CD4-positive, CD25-positive, alpha-beta regulatory T cell (primary cell): Measurements from ENCODE around the gene DENND2A. TPM values are rescaled to one million over a fixed set of nuclear protein-coding genes. Genes with fewer than 3 reads are reported as not detected.
"Not testable (repeated sequence)": the region's sequence is repeated elsewhere in the genome, so short reads cannot be mapped to it uniquely, and the experiment has no call there.

ENCODE experiments used
- ATAC-seq, 2 donors: fragments of 150-1000 bp; cut with Tn5 transposase; one replicate each; pipeline ENCODE4 v1.10.0; 2021; ENCODE audit warnings: low read depth in 2 of 2, moderate number of reproducible peaks in 2 of 2, moderate library complexity in 1 of 2
- DNase-seq, 3 donors: peaks; one replicate each; pipeline versions ENCODE4 v3.0.0 to v3.0.0-alpha.2; 2012 to 2022; ENCODE audit warnings: mixed read lengths in 1 of 3
- H3K27ac ChIP-seq: one replicate; pipeline ENCODE4 v1.7.0; 2013; ENCODE audit warnings: mild to moderate bottlenecking, low read length; ENCODE audit not compliant: insufficient read depth, poor library complexity, severe bottlenecking
- H3K27me3 ChIP-seq: one replicate; pipeline ENCODE4 v1.7.0; 2013; ENCODE audit warnings: low read length; ENCODE audit not compliant: control insufficient read depth, insufficient read depth
- H3K36me3 ChIP-seq: one replicate; pipeline ENCODE4 v1.7.0; 2013; ENCODE audit warnings: mild to moderate bottlenecking, low read length, moderate library complexity; ENCODE audit not compliant: control insufficient read depth, insufficient read depth
- H3K4me1 ChIP-seq: 2 replicates; pipeline ENCODE4 v1.7.0; 2013; ENCODE audit warnings: mild to moderate bottlenecking, low read length; ENCODE audit not compliant: insufficient read depth, control insufficient read depth, poor library complexity, severe bottlenecking
- H3K4me3 ChIP-seq: one replicate; pipeline ENCODE4 v1.7.0; 2013; ENCODE audit warnings: low read depth, mild to moderate bottlenecking, low read length, moderate library complexity
- H3K9me3 ChIP-seq, 2 experiments: 1 replicate in 1 of 2; 2 replicates in 1 of 2; pipeline ENCODE4 v1.7.0; 2013; ENCODE audit warnings: low read length in 2 of 2, mild to moderate bottlenecking in 1 of 2, moderate library complexity in 1 of 2; ENCODE audit not compliant: control insufficient read depth in 2 of 2
- H3K27ac Mint-ChIP-seq, 3 donors: one replicate each; pipeline ENCODE4 v1.8.0; 2020 to 2022; ENCODE audit warnings: mild to moderate bottlenecking in 3 of 3, mixed read lengths in 3 of 3, moderate library complexity in 2 of 3
- H3K27me3 Mint-ChIP-seq: one replicate; pipeline ENCODE4 v1.8.0; 2022; ENCODE audit warnings: mild to moderate bottlenecking, mixed read lengths
- H3K36me3 Mint-ChIP-seq: one replicate; pipeline ENCODE4 v1.8.0; 2020; ENCODE audit warnings: mixed read lengths
- H3K4me1 Mint-ChIP-seq, 4 donors: one replicate each; pipeline ENCODE4 v1.8.0; 2020 to 2022; ENCODE audit warnings: mixed read lengths in 4 of 4, mild to moderate bottlenecking in 1 of 4
- H3K4me3 Mint-ChIP-seq, 4 donors: one replicate each; pipeline ENCODE4 v1.8.0; 2020 to 2022; ENCODE audit warnings: mild to moderate bottlenecking in 4 of 4, mixed read lengths in 4 of 4, moderate library complexity in 3 of 4
- H3K9me3 Mint-ChIP-seq, 7 donors: one replicate each; pipeline ENCODE4 v1.8.0; 2020 to 2022; ENCODE audit warnings: mixed read lengths in 7 of 7, mild to moderate bottlenecking in 3 of 7, moderate library complexity in 2 of 7
- polyA plus RNA-seq, 4 donors: library from polyadenylated mRNA; unstranded; fragments of 300-500 nt; fragmentation: Illumina TruSeq; gene quantifications; one replicate each; pipeline ENCODE4 v1.2.3, GENCODE V29; 2021
- total RNA-seq: library from RNA; stranded (reverse); gene quantifications from one replicate; pipeline ENCODE4 v1.2.3, GENCODE V29; 2022

DENND2A gene
- total and polyA plus RNA-seq, 5 donors from 2014 or later: not detected

- Histone ChIP-seq H3K27me3 (no peaks in the 10 kb centered on the region), H3K36me3 (no peaks in the 10 kb centered on the region), H3K9me3 (no peaks in the 10 kb centered on the region), H3K4me3 (peak overlapping the region; percentile 69), H3K4me1 (peaks cover 22% of the 10 kb centered on the region), H3K27ac (no peak overlapping the region)
- Mint-ChIP-seq H3K4me1 (peaks cover 0 to 43% (median 29%) of the 10 kb centered on the region in 4 donors), H3K27me3 (peaks cover 16% of the 10 kb centered on the region), H3K9me3 (no peaks in the 10 kb centered on the region), H3K4me3 (peak overlapping the region; percentile 80 to 84 (median 82)), H3K27ac (peak overlapping the region in 2 of 3 donors; percentile 76 to 78), H3K36me3 (no peaks in the 10 kb centered on the region)
- no peak for DNase-seq
- no peak for ATAC-seq
These were observed 31.4 kb upstream of the DENND2A start for GRCh38 chr7:140671966-140672365.

DNA sequence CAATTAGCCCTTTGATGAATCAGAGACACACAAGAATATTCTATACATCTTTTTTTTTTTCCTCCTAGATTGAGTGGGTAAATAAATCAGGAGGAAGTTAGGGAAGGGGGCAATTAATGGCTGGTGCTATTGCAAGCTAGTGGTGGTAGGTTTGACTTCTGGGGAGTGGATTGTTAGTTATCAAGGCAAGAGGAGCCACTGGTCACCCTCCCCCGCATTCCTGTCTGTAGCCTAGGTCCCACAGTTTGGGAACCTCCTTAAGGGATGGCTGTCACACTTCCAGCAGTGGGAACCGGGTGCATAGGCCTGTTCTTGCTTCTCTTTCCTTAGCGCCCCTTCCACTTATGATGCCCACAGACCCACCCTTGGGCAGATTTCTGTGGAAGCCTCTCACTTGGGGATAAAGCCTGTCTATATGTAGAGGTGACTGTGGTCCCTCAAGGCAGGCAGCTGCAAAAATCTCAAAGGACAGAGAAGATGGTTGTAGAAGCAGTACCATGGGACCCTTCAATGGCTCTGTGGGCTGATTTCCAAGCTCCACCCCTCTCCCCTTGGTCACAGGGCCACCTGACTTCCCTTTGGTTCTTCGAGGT lies 29.8 kb upstream of the DENND2A start:
- Histone ChIP-seq H3K9me3 (no peaks in the 10 kb centered on the region), H3K4me3 (no peak overlapping the region), H3K27me3 (no peaks in the 10 kb centered on the region), H3K27ac (no peak overlapping the region), H3K4me1 (peaks cover 22% of the 10 kb centered on the region), H3K36me3 (no peaks in the 10 kb centered on the region)
- peaks cover 21% of the 10 kb centered on the region for H3K27me3 Mint-ChIP-seq
- H3K4me1 Mint-ChIP-seq: peaks cover 0 to 32% (median 20%) of the 10 kb centered on the region in 4 donors
- H3K9me3 Mint-ChIP-seq: peaks cover 0 to 2% (median 0%) of the 10 kb centered on the region in 7 donors
- no peaks in the 10 kb centered on the region for H3K36me3 Mint-ChIP-seq
- H3K4me3 Mint-ChIP-seq: peak overlapping the region; percentile 21 to 80 (median 43)
- no peak for ATAC-seq
- DNase-seq: no peak
- H3K27ac Mint-ChIP-seq: peak overlapping the region in 1 of 3 donors; percentile 56

DNA sequence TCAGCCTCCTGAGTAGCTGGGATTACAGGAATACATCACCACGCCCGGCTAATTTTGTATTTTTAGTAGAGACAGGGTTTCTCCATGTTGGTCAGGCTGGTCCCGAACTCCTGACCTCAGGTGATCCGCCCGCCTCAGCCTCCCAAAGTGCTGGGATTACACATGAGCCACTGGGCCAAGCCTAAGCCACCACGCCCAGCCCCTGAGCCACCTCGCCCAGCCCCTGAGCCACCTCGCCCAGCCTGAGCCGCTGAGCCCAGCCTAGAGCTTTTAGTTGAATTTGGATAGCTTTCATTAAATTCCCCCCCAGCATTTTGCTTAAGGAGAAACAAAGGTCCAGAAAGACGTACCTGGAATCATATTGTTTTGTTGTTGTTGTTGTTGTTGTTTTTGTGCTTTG lies 29.2 kb upstream of the DENND2A start:
- Mint-ChIP-seq H3K4me3 (peak overlapping the region in 2 of 4 donors; percentile 53 to 80), H3K4me1 (peaks cover 0 to 26% (median 16%) of the 10 kb centered on the region in 4 donors), H3K27me3 (peaks cover 22% of the 10 kb centered on the region)
- H3K27ac Mint-ChIP-seq, ATAC-seq, H3K27me3 ChIP-seq, H3K36me3 ChIP-seq, H3K9me3 Mint-ChIP-seq, H3K36me3 Mint-ChIP-seq, H3K4me3 ChIP-seq, H3K27ac ChIP-seq, DNase-seq, H3K9me3 ChIP-seq: not testable (repeated sequence)
- H3K4me1 ChIP-seq: peaks cover 22% of the 10 kb centered on the region

DNA sequence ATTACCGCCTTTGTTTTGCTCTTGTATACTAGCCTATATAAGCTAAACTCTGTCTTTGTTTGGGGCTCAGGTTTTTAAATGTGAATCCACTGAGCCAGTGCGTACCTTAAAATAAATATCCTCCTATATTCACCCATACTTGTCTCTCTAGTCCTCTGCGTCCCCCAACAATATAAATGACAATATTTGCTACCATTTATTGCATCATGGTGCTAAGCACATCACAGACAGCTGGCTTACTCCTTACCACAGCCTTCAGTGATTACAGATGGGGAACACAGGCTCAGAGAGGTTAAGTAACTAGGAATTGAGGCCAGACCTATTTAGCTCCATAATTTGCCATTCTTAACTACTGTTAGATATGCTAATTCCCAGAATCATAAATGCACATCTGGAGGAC lies 28.7 kb upstream of the DENND2A start:
- no peak for ATAC-seq
- Mint-ChIP-seq H3K27me3 (peaks cover 28% of the 10 kb centered on the region), H3K4me3 (peak overlapping the region in 2 of 4 donors; percentile 2 to 54)

GRCh38 chr7:140668641-140669040 lies 28.0 kb upstream of the DENND2A start:
- no peak overlapping the region for H3K27ac Mint-ChIP-seq
- H3K9me3 Mint-ChIP-seq: peaks cover 0 to 3% (median 0%) of the 10 kb centered on the region in 7 donors

More for the DNA sequence above, 28.7 kb upstream of the DENND2A start:
- no peak for DNase-seq
- Histone ChIP-seq H3K4me1 (peaks cover 19% of the 10 kb centered on the region), H3K36me3 (no peaks in the 10 kb centered on the region), H3K27ac (no peak overlapping the region), H3K27me3 (no peaks in the 10 kb centered on the region), H3K4me3 (no peak overlapping the region), H3K9me3 (no peaks in the 10 kb centered on the region)
- no peaks in the 10 kb centered on the region for H3K36me3 Mint-ChIP-seq
- H3K4me1 Mint-ChIP-seq: peaks cover 0 to 21% (median 12%) of the 10 kb centered on the region in 4 donors
- no peak overlapping the region for H3K27ac Mint-ChIP-seq
- H3K9me3 Mint-ChIP-seq: peaks cover 0 to 3% (median 0%) of the 10 kb centered on the region in 7 donors

GRCh38 chr7:140667476-140667875 lies 26.9 kb upstream of the DENND2A start:
- peaks cover 0 to 4% (median 0%) of the 10 kb centered on the region in 7 donors for H3K9me3 Mint-ChIP-seq
- peaks cover 31% of the 10 kb centered on the region for H3K27me3 Mint-ChIP-seq
- H3K4me3 ChIP-seq: no peak overlapping the region
- no peaks in the 10 kb centered on the region for H3K36me3 ChIP-seq
- peaks cover 0 to 10% (median 5%) of the 10 kb centered on the region in 4 donors for H3K4me1 Mint-ChIP-seq
- DNase-seq (no peak), ATAC-seq (no peak)
- H3K9me3 ChIP-seq: no peaks in the 10 kb centered on the region
- peaks cover 4% of the 10 kb centered on the region for H3K4me1 ChIP-seq
- no peak overlapping the region for H3K27ac ChIP-seq
- no peaks in the 10 kb centered on the region for H3K27me3 ChIP-seq
- H3K4me3 Mint-ChIP-seq: no peak overlapping the region
- H3K27ac Mint-ChIP-seq: no peak overlapping the region
- no peaks in the 10 kb centered on the region for H3K36me3 Mint-ChIP-seq

More at GRCh38 chr7:140668641-140669040, 28.0 kb upstream of the DENND2A start:
- H3K4me1 Mint-ChIP-seq: peaks cover 0 to 14% (median 7%) of the 10 kb centered on the region in 4 donors
- no peak overlapping the region for H3K27ac ChIP-seq
- no peak for ATAC-seq
- H3K27me3 ChIP-seq: no peaks in the 10 kb centered on the region
- H3K27me3 Mint-ChIP-seq: peaks cover 31% of the 10 kb centered on the region
- H3K4me1 ChIP-seq: peaks cover 12% of the 10 kb centered on the region
- H3K4me3 Mint-ChIP-seq: no peak overlapping the region
- H3K36me3 Mint-ChIP-seq: no peaks in the 10 kb centered on the region
- H3K9me3 ChIP-seq: no peaks in the 10 kb centered on the region
- no peak for DNase-seq
- H3K4me3 ChIP-seq: no peak overlapping the region
- no peaks in the 10 kb centered on the region for H3K36me3 ChIP-seq

DNA sequence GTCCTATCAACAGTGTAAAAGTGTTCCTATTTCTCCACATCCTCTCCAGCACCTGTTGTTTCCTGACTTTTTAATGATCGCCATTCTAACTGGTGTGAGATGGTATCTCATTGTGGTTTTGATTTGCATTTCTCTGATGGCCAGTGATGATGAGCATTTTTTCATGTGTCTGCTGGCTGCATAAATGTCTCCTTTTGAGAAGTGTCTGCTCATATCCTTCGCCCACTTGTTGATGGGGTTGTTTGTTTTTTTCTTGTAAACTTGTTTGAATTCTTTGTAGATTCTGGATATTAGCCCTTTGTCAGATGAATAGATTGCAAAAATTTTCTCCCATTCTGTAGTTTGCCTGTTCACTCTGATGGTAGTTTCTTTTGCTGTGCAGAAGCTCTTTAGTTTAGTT lies 22.3 kb upstream of the DENND2A start:
- H3K27ac Mint-ChIP-seq: not testable (repeated sequence)

DNA sequence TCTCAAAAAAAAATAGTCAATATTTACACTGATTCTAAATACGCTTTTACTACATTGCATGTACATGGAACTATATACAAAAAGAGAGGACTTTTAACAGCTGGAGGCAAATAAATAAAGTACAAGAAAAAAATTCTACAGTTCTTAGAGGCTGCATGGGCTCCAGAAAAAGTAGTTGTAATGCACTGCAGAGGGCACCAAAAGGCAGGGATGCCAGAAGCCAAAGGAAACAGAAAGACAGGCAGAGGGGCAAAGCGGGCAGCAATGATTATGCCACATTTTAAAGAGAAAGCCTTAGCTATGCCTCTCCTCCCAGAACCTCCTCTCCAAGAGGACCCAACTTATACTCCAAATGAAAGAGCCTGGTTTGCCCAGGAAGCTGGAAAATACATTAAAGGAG lies 20.5 kb upstream of the DENND2A start:
- H3K27ac Mint-ChIP-seq: no peak overlapping the region
- Histone ChIP-seq H3K9me3 (no peaks in the 10 kb centered on the region), H3K27me3 (no peaks in the 10 kb centered on the region), H3K4me1 (peaks cover 8% of the 10 kb centered on the region), H3K36me3 (no peaks in the 10 kb centered on the region), H3K27ac (no peak overlapping the region), H3K4me3 (no peak overlapping the region)
- H3K4me3 Mint-ChIP-seq: no peak overlapping the region
- H3K27me3 Mint-ChIP-seq: peaks cover 39% of the 10 kb centered on the region
- ATAC-seq (no peak), DNase-seq (no peak)
- no peaks in the 10 kb centered on the region for H3K36me3 Mint-ChIP-seq
- H3K9me3 Mint-ChIP-seq: peaks cover 0 to 6% (median 0%) of the 10 kb centered on the region in 7 donors
- H3K4me1 Mint-ChIP-seq: peaks cover 0 to 12% (median 8%) of the 10 kb centered on the region in 4 donors

More for the DNA sequence above, 22.3 kb upstream of the DENND2A start:
- not testable (repeated sequence) for H3K4me1 Mint-ChIP-seq, DNase-seq, H3K36me3 Mint-ChIP-seq, ATAC-seq, H3K9me3 ChIP-seq, H3K4me1 ChIP-seq, H3K36me3 ChIP-seq, H3K27ac ChIP-seq, H3K4me3 ChIP-seq, H3K4me3 Mint-ChIP-seq, H3K9me3 Mint-ChIP-seq, H3K27me3 ChIP-seq
- H3K27me3 Mint-ChIP-seq: peaks cover 34% of the 10 kb centered on the region
